Adrenal gland (tissue), 5 donors: ENCODE results near the gene MARCKSL1.

Experiments used
- CTCF ChIP-seq, 6 experiments: fragments of 450-650 bp in 4 of 6; fragments of 200-600 bp in 2 of 6; sonication (generic) in 1 of 6; IDR thresholded peaks; 1 replicate in 5 of 6; 2 replicates in 1 of 6; pipeline versions ENCODE4 v1.5.1 to v1.8.0; 2016 to 2021; ENCODE audit warnings: antibody characterized with exemption in 6 of 6, mild to moderate bottlenecking in 2 of 6, moderate library complexity in 1 of 6
- POLR2A ChIP-seq, 2 donors: fragments of 450-650 bp; IDR thresholded peaks; one replicate each; pipeline ENCODE4 v1.6.1; 2017; ENCODE audit warnings: antibody characterized with exemption in 2 of 2, mild to moderate bottlenecking in 2 of 2, moderate library complexity in 1 of 2
- donor health status: DM: no; HTN: no; CAD: no.

- TF ChIP-seq POLR2A (IDR thresholded peaks at IDR 0.05), result no peak
- TF ChIP-seq CTCF (IDR thresholded peaks at IDR 0.05), result no peak
Measured at GRCh38 chr1:32327204-32327603, 8.8 kb downstream of the MARCKSL1 start.
